ENCODE data around the gene MDP1. TPM values are rescaled to one million over a fixed set of nuclear protein-coding genes. Genes with fewer than 3 reads are reported as not detected.

The MDP1 gene
- total and polyA plus RNA-seq, 2 of the 8 experiments (the other 6 are each of a cell fraction or from before 2014, with no cell fraction given) = 17.7 to 32.2 TPM

DNA sequence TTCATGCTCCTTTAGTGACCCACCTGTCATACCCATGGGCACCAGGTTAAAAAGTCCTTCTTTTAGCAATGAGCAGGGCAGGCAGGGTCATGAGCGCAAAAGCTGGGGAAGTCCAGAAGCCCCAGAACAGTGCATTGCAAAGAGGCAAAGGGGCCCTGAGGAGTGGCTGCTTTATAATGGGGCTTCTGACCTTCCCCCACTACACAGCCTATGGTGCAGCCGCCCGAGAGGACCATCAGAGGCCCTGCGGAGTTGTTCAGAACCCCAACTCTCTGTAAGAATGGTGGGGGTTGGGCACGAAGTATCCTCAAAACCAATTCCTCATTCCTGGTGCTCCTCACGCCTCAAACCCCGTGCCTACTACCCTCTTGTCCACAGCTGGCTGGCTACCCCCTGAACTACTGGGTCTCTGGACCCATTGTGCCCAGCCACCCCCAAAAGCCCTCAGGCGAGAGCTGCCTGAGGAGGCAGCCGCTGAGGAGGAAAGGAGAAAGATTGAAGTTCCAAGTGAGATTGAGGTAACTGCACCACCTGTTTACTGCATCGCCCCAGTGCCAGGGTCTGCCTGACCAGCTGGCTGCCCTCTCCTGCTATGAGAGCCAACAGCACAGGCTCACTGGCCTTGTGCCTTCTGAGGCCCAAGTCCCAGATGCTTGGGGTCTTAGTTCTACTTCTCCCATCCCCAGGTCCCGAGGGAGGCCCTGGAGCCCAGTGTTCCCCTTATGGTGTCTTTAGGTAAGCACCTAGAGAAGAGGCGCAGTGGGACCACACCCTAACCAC lies 37.3 kb downstream of the MDP1 start:
- FAIRE-seq = no peak
- POLR2A ChIA-PET (ENCODE audit: partially characterized antibody) = interaction anchor here (0.6 to 10.7 kb wide), 20 partner anchors 9 to 575 kb away, joined by 3 to 158 read pairs (median 4); partner anchors contain the start of genes CHMP4A, IPO4, IRF9 and LTB4R2
- 0 out of 2 replicates have a peak, but pooled peaks cover 2% of the 10 kb centered on the region for H3K79me1 ChIP-seq (ENCODE audit: low read depth, low read length)
- DNase-seq (ENCODE audit: low read depth in 1 of 2, low spot score in 2 of 2) = no peak
- H3K4ac ChIP-seq (replicated peaks; ENCODE audit: insufficient read length, low read depth, low read length) = no peak overlapping the region
- no peaks in the 10 kb centered on the region for H3K4me1 ChIP-seq (replicated peaks in 1 of 4; ENCODE audit: control insufficient read depth in 3 of 4, insufficient read depth in 4 of 4, low read length in 3 of 4)
- no peak overlapping the region for H4K5ac ChIP-seq (ENCODE audit: insufficient read length, low read depth, low read length)
- no peak for TF ChIP-seq SIRT6 (IDR thresholded peaks at IDR 0.05; ENCODE audit: low read length)
- no peak for TF ChIP-seq NRF1 (IDR thresholded peaks at IDR 0.05; ENCODE audit: low read depth, low read length)
- no peak for TF ChIP-seq RBBP5 (IDR thresholded peaks at IDR 0.05; ENCODE audit: borderline replicate concordance, low read depth, low read length)
- no peak for TF ChIP-seq CBX8 (IDR thresholded peaks at IDR 0.05; ENCODE audit: borderline replicate concordance, low read depth, low read length)
- TF ChIP-seq SP4 (IDR thresholded peaks at IDR 0.05; ENCODE audit: low read length) = no peak
- no peak for TF ChIP-seq ZNF274 (IDR thresholded peaks at IDR 0.05; ENCODE audit: borderline replicate concordance, extremely low read depth, low read length)
- TF ChIP-seq CTBP2 (IDR thresholded peaks at IDR 0.05; ENCODE audit: borderline replicate concordance, insufficient read depth, insufficient read length, low read length) = no peak
- no peak for TF ChIP-seq BRCA1 (IDR thresholded peaks at IDR 0.05; ENCODE audit: low read depth, low read length)
- TF ChIP-seq TEAD4 (IDR thresholded peaks at IDR 0.05; ENCODE audit: low read depth, low read length) = no peak
- no peak for TF ChIP-seq MAFK (IDR thresholded peaks at IDR 0.05; ENCODE audit: low read depth, low read length)
- no peak overlapping the region for H2BK120ac ChIP-seq (replicated peaks; ENCODE audit: low read depth, low read length)
- H3K27ac ChIP-seq (ENCODE audit: low read depth, low read length) = no peak overlapping the region
- H2AFZ ChIP-seq (ENCODE audit: low read length) = no peak overlapping the region
- H3K56ac ChIP-seq (replicated peaks; ENCODE audit: insufficient read length, low read depth, low read length) = no peak overlapping the region
- no peaks in the 10 kb centered on the region for H3K27me3 ChIP-seq (replicated peaks in 1 of 4; ENCODE audit: control insufficient read depth in 3 of 4, extremely low read depth in 1 of 4, insufficient read depth in 3 of 4, low read length in 3 of 4)
- no peak overlapping the region for H2BK20ac ChIP-seq (ENCODE audit: low read length)
- no peak overlapping the region for H3K4me3 ChIP-seq (ENCODE audit: extremely low read depth in 1 of 4, insufficient read depth in 2 of 4, low read depth in 3 of 4, low read length in 4 of 4)
- CTCF ChIA-PET (ENCODE audit: partially characterized antibody) = interaction anchor here (1.1 kb wide), 2 partner anchors 18 to 64 kb away, joined by 3 to 4 read pairs; partner anchors contain the start of gene IRF9
- 84% methylated on average over 12 of the region's 12 CpGs; no CpG with 5 or more reads in 1 of the 2 experiments for WGBS, 2 experiments (ENCODE audit: extremely low coverage in 1 of 2, insufficient coverage in 1 of 2, insufficient read length in 1 of 2, insufficient replicate concordance in 2 of 2, low coverage in 1 of 2, low lambda C conversion rate in 2 of 2, missing lambda C conversion rate in 1 of 2)
- H4K20me1 ChIP-seq (replicated peaks in 1 of 2; ENCODE audit: control insufficient read depth in 1 of 2, insufficient read depth in 2 of 2, low read length in 2 of 2) = peaks cover 2 to 15% of the 10 kb centered on the region in 2 experiments
- no peak overlapping the region for H2BK15ac ChIP-seq (ENCODE audit: low read length)
- H3K36me3 ChIP-seq (ENCODE audit: control insufficient read depth in 2 of 4, insufficient read depth in 4 of 4, low read length in 3 of 4) = peaks cover 14 to 49% (median 41%) of the 10 kb centered on the region in 4 experiments
- no peak overlapping the region for H3K18ac ChIP-seq (ENCODE audit: extremely low read depth, low read length)
- no peak overlapping the region for H3K4me2 ChIP-seq (ENCODE audit: insufficient read depth in 1 of 2, low read depth in 2 of 2, low read length in 2 of 2)
- no peak overlapping the region for H4K91ac ChIP-seq (replicated peaks; ENCODE audit: insufficient read length, low read length)
- H3K79me2 ChIP-seq (ENCODE audit: control insufficient read depth in 1 of 2, insufficient read depth in 2 of 2, low read length in 2 of 2) = no peaks in the 10 kb centered on the region
- no peaks in the 10 kb centered on the region for H3K23me2 ChIP-seq (ENCODE audit: low read depth, low read length)
- no peak overlapping the region for H2BK5ac ChIP-seq (ENCODE audit: low read depth, low read length)
- no peak overlapping the region for H3K23ac ChIP-seq (ENCODE audit: insufficient read length)
- no peak overlapping the region for H2BK12ac ChIP-seq (ENCODE audit: low read depth, low read length)
- no peak overlapping the region for H2AK5ac ChIP-seq (ENCODE audit: low read depth, low read length)
- H4K8ac ChIP-seq (ENCODE audit: extremely low read depth, insufficient read depth, low read length) = no peak overlapping the region
- no peak overlapping the region for H3K14ac ChIP-seq (ENCODE audit: insufficient read length)
- no peaks in the 10 kb centered on the region for H3K9me3 ChIP-seq (ENCODE audit: insufficient read depth in 2 of 2, low read depth in 1 of 2, low read length in 1 of 2)
- H3K9ac ChIP-seq (replicated peaks in 1 of 4; ENCODE audit: extremely low read depth in 1 of 4, low read depth in 3 of 4, low read length in 3 of 4) = no peak overlapping the region

All from H1 (cell line).